HG02840 (cell line): Measurements from ENCODE around the gene RNF212.
"Not testable (repeated sequence)": the region's sequence is repeated elsewhere in the genome, so short reads cannot be mapped to it uniquely, and the experiment has no call there.

ENCODE experiments used
- ATAC-seq: cut with Tn5 transposase; IDR thresholded peaks from one replicate; pipeline ENCODE4 v1.9.1; 2021; ENCODE audit warnings: mild to moderate bottlenecking, moderate library complexity, moderate number of reproducible peaks; ENCODE audit not compliant: unreplicated experiment, low FRiP score

The RNF212 gene, protein sequence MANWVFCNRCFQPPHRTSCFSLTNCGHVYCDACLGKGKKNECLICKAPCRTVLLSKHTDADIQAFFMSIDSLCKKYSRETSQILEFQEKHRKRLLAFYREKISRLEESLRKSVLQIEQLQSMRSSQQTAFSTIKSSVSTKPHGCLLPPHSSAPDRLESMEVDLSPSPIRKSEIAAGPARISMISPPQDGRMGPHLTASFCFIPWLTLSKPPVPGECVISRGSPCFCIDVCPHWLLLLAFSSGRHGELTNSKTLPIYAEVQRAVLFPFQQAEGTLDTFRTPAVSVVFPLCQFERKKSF

DNA sequence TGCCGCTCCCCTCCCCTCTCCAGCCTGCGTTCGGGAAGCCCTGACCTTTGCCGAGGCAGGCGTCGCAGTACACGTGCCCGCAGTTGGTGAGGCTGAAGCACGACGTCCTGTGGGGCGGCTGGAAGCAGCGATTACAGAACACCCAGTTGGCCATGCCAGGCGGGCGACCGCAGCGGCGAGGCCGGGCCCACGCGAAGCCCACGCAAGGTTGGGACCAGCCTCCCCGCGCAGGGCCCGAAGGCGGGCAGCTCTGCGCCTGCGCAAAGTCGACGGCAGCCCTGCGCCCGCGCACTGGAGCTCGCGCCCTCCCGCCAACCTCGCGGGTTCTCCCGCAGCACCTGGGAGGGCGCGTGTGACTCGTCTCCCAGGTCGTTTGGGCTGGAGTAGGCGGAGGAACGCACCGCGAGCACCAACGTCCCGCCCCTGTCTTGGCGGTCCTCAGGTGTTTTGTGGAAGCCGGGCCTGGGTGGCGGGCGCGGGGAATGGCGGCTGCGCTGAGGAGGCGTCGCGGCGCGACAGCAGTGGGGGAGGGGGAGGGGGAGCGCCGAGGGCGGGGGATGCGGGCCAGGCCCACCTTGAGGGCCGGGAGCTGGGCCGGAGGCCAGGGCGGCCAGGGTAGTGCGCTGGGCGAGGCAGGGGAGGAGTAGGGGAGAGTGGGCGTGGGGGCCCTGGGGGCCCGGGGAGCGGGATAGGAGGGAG is at the start of gene RNF212:
RNF212 (minus strand) TSS at position 254 of the 699 bp plus-strand sequence; CDS start at position 154, 100 bp downstream.
- no peak for ATAC-seq

- ATAC-seq = no peak
Observed at GRCh38 chr4:1160351-1160750, 47.0 kb upstream of the RNF212 start.

- no peak for ATAC-seq
Observed at GRCh38 chr4:1156069-1156468, 42.7 kb upstream of the RNF212 start.

- no peak for ATAC-seq
Observed at GRCh38 chr4:1155314-1155713, 42.0 kb upstream of the RNF212 start.

DNA sequence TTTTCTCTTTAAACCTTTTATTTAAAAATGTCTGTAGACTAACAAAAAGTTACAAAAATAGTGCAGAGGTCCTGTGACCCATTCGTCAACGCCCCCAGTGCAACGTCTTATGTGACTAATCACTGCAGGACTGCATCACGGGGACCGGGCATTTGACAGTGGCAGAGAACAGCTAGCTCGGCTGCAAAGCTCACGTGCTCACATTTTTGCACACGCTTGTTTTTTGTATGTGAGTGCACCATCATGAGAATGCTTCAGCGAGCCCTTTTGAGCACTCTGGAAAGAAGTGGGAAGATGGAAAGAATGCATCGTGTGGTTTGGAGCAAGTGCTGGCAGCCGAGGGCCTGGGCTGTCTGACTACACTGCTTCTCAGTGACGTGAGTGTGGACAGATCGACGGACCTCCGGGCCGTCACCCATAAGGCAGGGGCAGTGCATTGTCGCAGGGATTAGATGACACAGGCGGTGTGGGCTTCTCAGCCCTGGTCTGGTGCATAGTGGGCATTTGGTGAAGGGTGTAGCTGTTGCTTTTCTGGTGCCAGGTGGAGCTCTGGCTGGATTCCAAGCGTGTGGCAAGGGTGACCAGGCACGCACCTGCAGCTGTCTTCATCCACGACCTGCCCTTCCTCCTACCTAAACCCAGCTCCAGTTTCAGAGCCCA is 41.3 kb upstream of the RNF212 start:
- no peak for ATAC-seq

- no peak for ATAC-seq
Observed at GRCh38 chr4:1154126-1154522, 40.8 kb upstream of the RNF212 start.

DNA sequence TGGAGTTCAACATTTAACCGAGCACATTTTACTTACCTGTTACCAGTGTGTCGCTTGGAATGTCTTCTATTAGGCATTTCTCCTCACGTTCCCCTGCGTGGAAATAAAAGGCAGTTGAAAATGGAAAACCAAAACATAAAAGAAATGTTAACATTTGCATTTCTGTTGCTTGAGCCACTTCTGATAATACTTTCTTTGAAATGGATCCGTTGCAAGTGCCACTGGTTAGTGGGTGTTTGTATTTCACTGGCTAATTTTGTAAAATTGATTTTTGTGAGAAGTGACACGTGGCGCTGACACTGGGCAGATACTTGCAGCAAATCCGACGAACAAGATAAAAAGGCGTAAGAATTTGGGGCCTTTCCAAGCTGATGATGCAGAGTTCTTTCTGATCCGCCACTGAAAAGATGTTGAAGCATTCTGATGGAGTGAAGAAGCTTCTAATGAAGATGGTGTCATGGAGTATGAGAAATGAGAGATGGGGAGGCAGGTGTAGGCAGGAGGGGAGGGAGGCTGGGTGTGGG is 40.3 kb upstream of the RNF212 start:
- ATAC-seq = no peak

DNA sequence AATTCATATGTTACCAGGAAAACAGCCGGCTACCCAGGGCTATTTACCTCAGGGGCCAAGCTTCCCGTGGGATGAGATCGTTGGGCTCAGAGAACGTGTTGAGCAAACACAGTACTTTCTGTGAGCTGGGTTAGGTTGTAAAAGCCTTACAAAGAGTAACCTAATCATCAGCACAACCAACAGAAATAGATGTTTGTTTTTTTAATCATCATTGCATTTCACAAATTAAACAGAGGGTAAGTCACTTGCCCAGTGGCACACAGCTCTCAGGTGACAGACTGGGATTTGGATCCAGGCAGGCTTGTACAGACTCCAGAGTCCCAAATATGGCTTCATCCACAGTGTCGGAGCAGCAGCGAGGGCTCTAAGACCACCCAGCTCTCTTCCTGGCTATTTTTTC is 38.9 kb upstream of the RNF212 start:
- ATAC-seq = no peak

DNA sequence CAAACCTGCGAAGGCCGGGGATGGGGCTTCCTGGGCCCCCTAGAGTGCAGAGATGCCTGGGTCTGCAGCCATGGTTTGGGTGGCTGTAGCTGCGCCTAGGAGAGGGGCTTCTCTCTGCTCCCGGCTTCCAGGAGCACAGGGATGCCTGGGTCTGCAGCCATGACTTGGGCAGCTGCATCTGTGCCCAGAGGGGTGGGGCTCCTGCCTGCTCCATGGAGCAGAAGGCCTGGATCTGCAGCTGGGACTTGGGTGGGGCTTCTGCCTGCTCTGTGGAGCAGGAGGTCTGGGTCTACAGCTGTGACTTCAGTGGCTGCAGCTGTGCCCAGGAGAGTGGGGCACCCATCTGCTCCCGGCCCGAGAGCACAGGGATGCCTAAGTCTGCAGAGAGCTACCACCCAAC is 38.2 kb upstream of the RNF212 start:
- no peak for ATAC-seq

GRCh38 chr4:1150875-1151274 is 37.5 kb upstream of the RNF212 start:
- no peak for ATAC-seq

GRCh38 chr4:1139860-1140259 is 26.5 kb upstream of the RNF212 start:
- ATAC-seq = no peak

DNA sequence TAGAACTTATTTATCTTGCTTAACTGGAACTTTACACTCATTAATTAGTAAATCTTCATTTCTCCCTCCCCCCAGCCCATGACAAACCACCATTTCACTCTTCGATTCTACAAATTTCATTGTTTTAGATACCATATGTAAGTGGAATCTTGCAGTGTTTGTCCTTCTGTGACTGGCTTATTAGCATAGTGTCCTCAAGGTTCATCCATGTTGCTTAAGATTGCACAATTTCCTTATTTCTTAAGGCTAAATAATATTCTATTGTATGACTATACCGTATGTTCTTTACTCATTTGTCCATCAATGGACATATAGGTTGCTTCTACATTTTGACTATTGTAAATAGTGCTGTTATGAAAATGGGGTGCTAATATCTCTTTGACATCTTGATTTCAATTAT is 24.5 kb upstream of the RNF212 start:
- no peak for ATAC-seq

GRCh38 chr4:1137063-1137776 is 23.9 kb upstream of the RNF212 start:
- no peak for ATAC-seq

GRCh38 chr4:1136048-1136447 is 22.7 kb upstream of the RNF212 start:
- ATAC-seq = no peak

DNA sequence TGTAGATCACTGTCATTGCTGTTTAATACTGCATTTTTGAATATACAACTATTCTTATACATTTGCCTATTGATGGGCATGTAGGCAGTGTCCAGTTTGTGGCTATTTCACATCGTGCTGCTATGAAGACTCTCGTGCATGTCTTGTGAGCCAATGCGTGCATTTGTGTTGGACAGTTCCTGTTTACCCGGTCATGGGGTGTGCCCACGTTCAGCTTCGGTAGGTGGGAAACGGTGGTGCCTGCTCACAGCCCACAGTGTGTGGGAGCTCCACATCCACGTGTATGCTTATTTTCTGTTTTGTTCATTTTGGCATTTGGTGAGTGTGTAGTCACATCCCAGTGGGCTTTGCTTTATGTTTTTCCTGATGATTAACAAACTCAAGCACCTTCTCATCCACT is 19.7 kb upstream of the RNF212 start:
- no peak for ATAC-seq

DNA sequence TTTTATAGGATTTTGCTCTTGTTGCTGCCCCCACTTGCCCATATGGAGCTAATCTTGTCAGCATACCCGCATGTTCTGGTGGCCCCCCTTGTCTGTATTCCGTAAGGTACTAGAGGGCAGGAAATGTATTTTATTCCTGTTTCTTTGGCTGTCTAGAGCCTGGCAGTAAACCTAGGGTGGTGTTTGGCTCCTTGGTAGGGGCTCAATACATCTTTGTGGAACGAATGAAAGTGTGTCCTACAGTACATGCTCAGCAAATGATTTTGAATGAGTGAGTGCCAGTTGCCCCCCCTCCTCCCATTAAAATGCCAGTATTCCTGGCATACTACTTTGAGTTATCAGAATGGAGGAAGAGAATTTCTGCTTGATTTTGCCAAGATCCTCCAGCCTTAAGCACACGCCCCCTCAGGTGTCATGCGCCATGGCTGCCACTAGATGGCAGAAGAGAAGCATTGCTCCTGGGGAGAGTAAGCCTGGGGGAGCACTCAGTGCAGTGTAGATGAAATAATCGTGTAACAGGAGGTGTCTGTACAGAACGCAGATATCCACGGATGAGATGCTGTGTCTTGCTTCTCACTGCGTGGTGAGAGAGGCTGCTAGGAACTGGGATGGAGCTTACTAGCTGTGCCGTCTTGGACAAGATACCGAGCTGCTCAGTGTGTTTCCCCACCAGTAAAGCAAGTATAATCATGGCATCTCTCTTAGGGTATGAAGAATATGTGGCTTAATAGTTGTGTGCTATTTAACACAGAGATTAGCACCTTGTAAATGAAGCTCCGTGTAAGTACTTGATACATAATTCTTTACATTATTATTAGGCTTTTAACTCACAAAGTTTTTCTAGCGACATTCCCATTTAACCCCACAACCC is 17.2 kb upstream of the RNF212 start:
- ATAC-seq = no peak

DNA sequence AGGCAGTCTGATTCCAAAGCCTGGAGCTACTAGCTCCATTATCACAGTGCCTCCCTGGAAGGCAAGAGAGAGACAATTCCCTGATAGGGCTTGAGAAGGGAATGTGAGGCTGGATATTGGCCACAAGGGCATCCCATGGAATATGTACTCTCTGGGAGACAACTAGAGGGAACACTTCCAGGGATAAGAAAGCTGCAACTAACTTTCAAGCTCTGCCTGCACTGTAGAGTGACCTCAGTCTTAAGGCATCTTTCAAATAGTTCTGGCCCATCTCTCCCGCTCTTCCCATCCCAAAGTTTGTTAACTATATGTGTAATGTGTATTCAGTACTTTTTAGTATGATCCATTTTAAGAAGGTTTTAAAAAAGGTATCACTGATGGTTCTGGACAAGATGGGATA is 13.1 kb upstream of the RNF212 start:
- ATAC-seq = no peak

GRCh38 chr4:1125466-1125865 is 12.1 kb upstream of the RNF212 start:
- ATAC-seq = not testable (repeated sequence)

GRCh38 chr4:1124818-1125217 is 11.5 kb upstream of the RNF212 start:
- no peak for ATAC-seq

- no peak for ATAC-seq
Observed at GRCh38 chr4:1122505-1122904, 9.1 kb upstream of the RNF212 start.
